DOHH2 (cell line): ENCODE results near the gene TASP1.

Source experiments
- CTCF ChIP-seq: fragments of 200-600 bp; sonication (generic); IDR thresholded peaks from one replicate; pipeline ENCODE4 v1.5.1; 2014; ENCODE audit warnings: antibody characterized with exemption, mild to moderate bottlenecking, low read depth, low read length; ENCODE audit not compliant: poor library complexity, severe bottlenecking
- EZH2phosphoT487 ChIP-seq: fragments of 200-600 bp; sonication (generic); IDR thresholded peaks from 2 replicates; pipeline ENCODE4 v1.6.1; 2017; ENCODE audit warnings: borderline replicate concordance, mild to moderate bottlenecking, antibody characterized with exemption, low read length, moderate library complexity, mixed read lengths

DNA sequence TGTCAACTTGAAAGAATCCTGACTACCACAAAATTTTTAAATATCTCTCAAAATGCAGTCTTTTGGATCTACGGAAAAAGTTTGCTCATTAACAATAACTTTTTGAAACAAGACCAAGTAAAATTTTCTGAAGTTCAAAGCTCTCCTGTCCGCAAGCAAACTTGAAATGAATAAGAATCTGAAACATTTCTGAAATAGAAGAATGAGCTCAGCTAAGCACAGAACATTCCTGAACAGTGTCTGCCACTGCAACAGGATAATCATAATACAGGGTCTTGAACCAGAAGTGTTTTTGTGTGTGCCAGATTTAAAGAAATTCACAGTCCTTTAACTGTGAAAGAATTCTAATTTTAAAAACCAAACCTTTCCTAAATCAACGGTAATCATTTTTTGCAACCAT is 49.1 kb upstream of the TASP1 start:
- TF ChIP-seq CTCF (no peak), EZH2phosphoT487 (no peak)
